ENCODE data around the gene TINAG. TPM values are rescaled to one million over a fixed set of nuclear protein-coding genes. Genes with fewer than 3 reads are reported as not detected.

Gene TINAG
- total and polyA plus RNA-seq, 2 donors: 0.11 TPM; not detected in 1

Other genes with a start within 250 kb of the TINAG start
- gene MLIP, start 197.0 kb upstream of the TINAG start, total RNA-seq: 0.19 TPM
- gene MLIP, start 197.0 kb upstream of the TINAG start, polyA plus RNA-seq: 1.1 TPM

Data from thymus (tissue), 2 donors.